Suppressor macrophage treated with lipopolysaccharide for 4 hours (primary cell): ENCODE measurements around the gene EID3.

ENCODE experiments used
- DNase-seq: peaks from one replicate; pipeline ENCODE4 v3.0.0-alpha.2; 2020

EID3 gene

DNA sequence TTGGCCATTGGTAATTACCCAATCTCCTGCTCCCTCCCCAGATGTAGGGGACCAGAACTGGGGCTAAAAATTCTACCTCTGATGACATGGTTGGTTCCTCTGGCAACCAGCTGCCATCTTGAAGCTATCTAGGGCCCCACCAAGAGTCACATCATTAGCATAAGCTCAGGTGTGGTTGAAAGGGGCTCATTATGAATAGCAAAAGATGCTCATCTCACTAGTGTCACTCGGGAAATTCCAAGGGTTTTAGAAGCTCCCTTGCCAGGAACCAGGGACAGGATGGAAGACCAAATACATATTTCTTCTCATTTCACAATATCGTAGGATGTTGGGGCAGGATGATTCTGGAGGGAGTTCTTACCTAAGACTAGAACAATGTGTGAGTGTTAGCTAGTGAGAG is 38.6 kb downstream of the EID3 start:
- no peak for DNase-seq

DNA sequence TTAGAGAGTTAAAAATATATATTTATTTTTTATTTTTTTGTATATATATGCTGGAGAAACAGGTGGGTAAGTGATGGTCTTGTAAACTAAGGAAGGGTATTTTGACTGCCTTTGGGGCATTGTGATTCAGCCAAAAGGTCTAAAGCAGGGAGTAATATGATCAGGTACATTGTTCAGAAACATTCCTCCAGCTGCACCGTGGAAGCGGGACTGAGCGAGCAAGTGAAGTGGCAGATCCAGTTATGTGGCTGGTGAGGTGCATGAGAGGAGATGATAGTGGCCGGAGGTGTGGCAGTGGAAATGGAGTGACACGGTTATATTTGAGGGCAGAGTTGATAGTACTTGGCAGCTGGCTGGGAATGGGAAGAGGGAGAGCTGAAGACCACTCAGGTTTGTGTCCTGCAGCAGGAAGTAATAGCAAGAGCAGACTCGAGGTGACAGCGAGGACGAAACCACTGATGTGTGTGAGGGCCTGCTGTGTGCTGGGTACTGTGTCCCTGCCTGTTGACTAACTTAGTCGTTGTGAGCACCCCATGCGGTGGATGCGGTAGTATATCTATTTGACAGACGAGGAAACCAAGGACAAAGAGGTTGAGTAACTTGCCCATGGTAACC is 39.2 kb downstream of the EID3 start:
- DNase-seq, result no peak

GRCh38 chr12:104344682-104345081 is 41.1 kb downstream of the EID3 start:
- no peak for DNase-seq

DNA sequence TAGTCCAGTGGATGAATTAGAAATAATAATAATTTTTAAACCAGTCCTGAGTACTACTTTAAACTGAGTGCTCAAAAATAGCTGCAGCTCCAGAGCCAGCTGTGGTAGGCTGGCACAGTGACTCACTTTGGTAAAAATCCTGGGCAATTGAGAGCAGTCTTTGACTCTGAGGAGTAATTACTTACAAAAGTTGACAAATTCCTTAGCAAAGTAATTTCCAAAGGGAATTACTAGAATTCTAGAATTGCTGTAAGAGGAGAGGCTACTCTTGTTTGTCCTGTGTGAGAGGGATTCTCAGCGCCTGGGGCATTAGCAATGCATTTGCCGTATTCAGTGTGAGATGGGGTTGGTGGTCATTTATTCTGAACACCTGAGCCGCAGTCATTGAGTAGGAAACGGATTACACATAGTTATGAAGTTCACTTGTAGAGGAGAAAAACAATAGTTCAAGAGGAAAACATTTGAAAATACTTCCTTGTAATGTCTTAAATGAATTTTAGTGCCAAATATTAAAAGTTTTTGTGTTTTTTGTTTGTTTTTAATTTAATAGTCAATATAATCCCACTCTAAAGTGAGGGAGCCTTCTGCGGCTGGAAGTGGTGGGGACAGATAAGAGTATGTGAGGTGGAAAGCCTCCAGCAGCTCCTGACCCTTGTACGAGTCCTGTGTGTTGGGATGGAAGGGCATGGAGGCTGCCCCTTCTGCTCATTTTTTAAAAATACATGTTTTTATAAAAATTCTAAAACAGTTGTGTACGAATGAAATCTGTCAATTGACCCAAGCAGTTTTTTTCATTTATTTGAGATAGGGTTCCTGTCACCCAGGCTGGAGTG is 41.9 kb downstream of the EID3 start:
- no peak for DNase-seq

GRCh38 chr12:104347374-104348075 is 44.0 kb downstream of the EID3 start:
- DNase-seq, result no peak

GRCh38 chr12:104348283-104348993 is 44.9 kb downstream of the EID3 start:
- DNase-seq, result no peak

- no peak for DNase-seq
Measured at GRCh38 chr12:104348994-104349494, 45.5 kb downstream of the EID3 start.

GRCh38 chr12:104350211-104351056 is 46.9 kb downstream of the EID3 start:
- DNase-seq, result no peak

DNA sequence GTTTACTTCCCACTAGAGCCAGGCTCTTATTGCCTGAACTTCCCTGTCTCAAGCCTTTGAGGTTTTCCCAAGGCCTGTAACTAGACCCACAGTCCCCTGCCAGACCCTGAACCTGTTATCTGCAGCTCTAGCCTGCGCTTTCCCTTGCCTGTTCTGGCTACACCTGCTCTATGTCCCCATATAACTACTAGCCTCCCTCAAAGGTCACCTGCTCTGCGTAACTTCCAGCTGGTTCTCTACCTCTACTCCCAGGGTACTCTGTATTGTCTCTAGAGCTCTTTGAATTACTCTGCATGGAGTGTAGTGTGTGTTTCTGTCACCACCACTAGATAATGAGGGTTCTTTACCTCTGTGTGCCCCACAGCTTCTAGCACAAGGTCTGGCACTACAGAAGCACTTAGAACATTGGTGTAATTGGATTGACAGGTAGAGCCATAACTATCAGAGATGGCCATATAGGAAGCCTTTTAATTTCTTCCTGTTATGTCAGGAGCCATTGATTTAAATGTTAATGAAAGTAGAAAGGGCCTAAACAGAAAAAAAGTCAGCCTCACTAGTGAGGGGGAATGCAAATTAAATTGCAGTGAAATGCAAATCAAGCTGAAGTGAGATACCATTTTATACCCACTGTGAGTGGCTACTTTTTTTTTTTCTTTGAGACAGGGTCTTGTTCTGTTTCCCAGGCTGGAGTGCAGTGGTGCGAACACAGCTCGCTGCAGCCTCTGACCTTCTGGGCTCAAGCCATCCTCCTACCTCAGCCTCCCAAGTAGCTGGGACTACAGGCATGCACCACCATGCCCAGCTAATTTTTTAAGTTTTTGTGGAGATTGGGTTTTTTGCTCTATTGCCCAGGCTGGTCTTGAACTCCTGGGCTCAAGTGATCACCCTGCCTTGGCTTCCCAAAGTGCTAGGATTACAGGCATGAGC is 47.8 kb downstream of the EID3 start:
- no peak for DNase-seq

DNA sequence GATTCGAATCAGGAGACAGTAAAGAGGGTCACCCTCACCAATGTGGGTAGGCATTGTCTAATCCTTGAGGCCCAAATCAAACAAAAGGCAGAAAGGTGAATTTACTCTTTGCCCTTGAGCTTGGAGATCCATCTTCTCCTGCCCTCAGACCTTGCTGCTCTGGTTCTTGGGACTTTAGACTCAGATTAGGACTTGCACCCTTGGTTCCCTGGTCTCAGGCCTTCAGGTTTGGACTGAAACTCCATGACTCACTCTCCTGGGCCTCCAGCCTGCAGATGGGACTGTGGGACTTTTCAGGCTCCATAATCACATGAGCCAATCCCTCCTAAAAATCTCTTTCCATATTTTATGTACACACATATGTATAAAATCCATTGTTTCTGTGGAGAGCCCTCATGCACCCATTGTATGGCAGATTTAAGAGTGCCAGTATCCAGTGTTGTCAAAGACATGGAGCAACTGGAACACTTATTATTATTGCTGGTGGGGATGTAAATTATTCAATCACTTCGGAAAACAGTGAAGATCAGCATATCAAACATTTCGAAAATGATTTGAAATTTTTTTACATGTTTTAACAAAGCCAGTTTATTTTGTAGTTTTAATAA is 48.7 kb downstream of the EID3 start:
- DNase-seq, result no peak

- no peak for DNase-seq
Measured at GRCh38 chr12:104353012-104353981, 49.8 kb downstream of the EID3 start.

DNA sequence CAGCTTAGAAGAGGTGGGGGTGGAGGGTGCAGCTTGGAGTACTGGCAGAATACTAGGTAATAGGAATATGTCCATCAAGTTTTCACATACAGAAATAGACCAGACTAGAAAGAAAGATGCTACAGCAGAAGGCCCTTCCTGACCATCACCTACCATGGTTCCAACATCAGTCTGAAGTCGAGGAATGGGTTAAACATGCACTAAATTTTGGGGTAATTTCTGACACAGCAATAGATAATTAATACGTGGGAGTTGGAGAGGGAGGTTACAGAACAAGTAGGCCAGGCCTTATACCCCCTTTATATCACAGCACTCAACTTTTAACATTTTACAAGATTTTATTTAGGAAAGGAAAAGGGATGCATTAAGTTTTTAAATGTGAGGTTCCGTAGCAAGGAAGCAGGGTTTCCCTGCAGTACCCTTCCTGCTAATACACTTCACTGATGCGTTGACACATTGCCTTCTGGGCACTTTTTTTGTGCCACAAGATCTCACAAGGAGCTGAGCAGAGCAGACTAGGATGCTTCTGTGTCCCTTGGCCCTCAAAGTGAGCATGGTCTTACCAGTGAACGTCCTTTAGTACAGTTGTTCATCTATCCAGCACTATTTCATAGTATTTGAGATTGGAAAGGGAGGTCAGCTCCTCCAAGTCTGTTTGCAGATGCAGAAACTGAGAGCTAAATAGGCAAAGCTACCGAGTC is 50.8 kb downstream of the EID3 start:
- no peak for DNase-seq
